Measurements from ENCODE around the gene MTRF1L.

DNA sequence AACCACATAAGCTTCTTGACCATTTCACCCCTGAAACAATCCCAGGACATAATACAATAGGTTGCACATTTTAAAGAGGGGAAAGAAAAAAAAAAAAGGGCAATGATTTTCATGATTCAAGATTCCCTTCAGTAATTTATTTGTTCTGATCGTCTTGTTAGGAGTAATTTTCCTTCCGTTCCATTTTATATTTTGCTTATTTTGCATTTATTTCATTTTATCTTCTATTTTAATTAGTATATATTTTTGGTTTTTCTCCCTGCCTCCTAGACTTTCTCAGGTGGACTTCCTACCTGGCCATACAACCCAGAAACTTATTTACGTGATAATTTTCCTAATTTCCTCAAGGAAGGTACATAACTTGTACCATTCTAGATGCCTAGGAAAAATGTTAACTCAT lies 52.3 kb downstream of the MTRF1L start:
- TF ChIP-seq CTCF (IDR thresholded peaks at IDR 0.05), result no peak
- TF ChIP-seq POLR2AphosphoS5 (IDR thresholded peaks at IDR 0.05), result no peak

Data from stomach (tissue), 4 donors.